Lower lobe of right lung (tissue), 2 donors: ENCODE results near the gene PODXL2. TPM values are rescaled to one million over a fixed set of nuclear protein-coding genes. Genes with fewer than 3 reads are reported as not detected.

ENCODE experiments used
- ATAC-seq, 2 donors: fragments of 200-7000 bp; cut with Tn5 transposase; one replicate each; pipeline ENCODE4 v1.9.1; 2020 to 2022; ENCODE audit warnings: mild to moderate bottlenecking in 2 of 2, moderate library complexity in 2 of 2
- DNase-seq: peaks from one replicate; pipeline ENCODE4 v3.0.0-alpha.2; 2020
- H3K27ac ChIP-seq: fragments of 200-600 bp; one replicate; pipeline ENCODE4 v1.8.0; 2022
- H3K27me3 ChIP-seq: fragments of 200-600 bp; one replicate; pipeline ENCODE4 v1.8.0; 2022; ENCODE audit warnings: low read depth
- H3K36me3 ChIP-seq: fragments of 200-600 bp; one replicate; pipeline ENCODE4 v1.8.0; 2022; ENCODE audit warnings: mild to moderate bottlenecking
- H3K4me1 ChIP-seq: fragments of 200-600 bp; one replicate; pipeline ENCODE4 v1.8.0; 2022
- H3K4me3 ChIP-seq: fragments of 200-600 bp; one replicate; pipeline ENCODE4 v1.8.0; 2022; ENCODE audit warnings: mild to moderate bottlenecking
- H3K9me3 ChIP-seq: fragments of 200-600 bp; one replicate; pipeline ENCODE4 v1.8.0; 2022
- CTCF ChIP-seq: fragments of 200-600 bp; IDR thresholded peaks from one replicate; pipeline ENCODE4 v1.8.0; 2022; ENCODE audit warnings: antibody characterized with exemption, mild to moderate bottlenecking
- intact Hi-C: fragments of 100-400 bp; cut with DNase I; formaldehyde crosslinking; loops from one replicate; pipeline ENCODE4 v1.11.0; 2022
- total RNA-seq: library from RNA; stranded (reverse); fragmentation: NEBNext Ultra II Directional; extraction: Animal tissue kit (Norgen Biotek cat#: 25700); gene quantifications from one replicate; pipeline ENCODE4 v1.2.1, GENCODE V29; 2021
- donor health status: DM: no; HTN: yes; CAD: no; lungs with severe emphysema.

PODXL2 gene
- total RNA-seq, 1 donor from 2014 or later = 2.2 TPM

- Histone ChIP-seq H3K4me3 (peak within 1 kb of the TSS; percentile 98), H3K36me3 (peaks cover 21% of the 10 kb centered on the region), H3K27ac (peak within 1 kb of the TSS; percentile 95), H3K27me3 (no peaks in the 10 kb centered on the region), H3K9me3 (no peaks in the 10 kb centered on the region), H3K4me1 (peaks cover 21% of the 10 kb centered on the region)
- no peak for TF ChIP-seq CTCF
- intact Hi-C loops = no loop called here
- ATAC-seq = peak; percentile 93 to 94
- peak; percentile 94 for DNase-seq
Measured at GRCh38 chr3:127672429-127673190, 43.6 kb downstream of the PODXL2 start, which contains the start of gene ABTB1. ABTB1 (plus strand) TSS chr3:127672952; CDS start chr3:127673026, 74 bp downstream.

GRCh38 chr3:127673191-127674100 is 44.5 kb downstream of the PODXL2 start:
- peak overlapping the region; percentile 98 for H3K4me3 ChIP-seq
- TF ChIP-seq CTCF = no peak
- ATAC-seq (peak; percentile 65 to 67), DNase-seq (peak; percentile 82)
- H3K4me1 ChIP-seq = peaks cover 21% of the 10 kb centered on the region
- H3K27me3 ChIP-seq = no peaks in the 10 kb centered on the region
- intact Hi-C loops = no loop called here
- peak overlapping the region; percentile 95 for H3K27ac ChIP-seq
- H3K9me3 ChIP-seq = no peaks in the 10 kb centered on the region
- peaks cover 29% of the 10 kb centered on the region for H3K36me3 ChIP-seq

- no peak for DNase-seq
- peak overlapping the region; percentile 98 for H3K4me3 ChIP-seq
- no peak for ATAC-seq
- intact Hi-C loops = no loop called here
- H3K4me1 ChIP-seq = peaks cover 21% of the 10 kb centered on the region
- no peak for TF ChIP-seq CTCF
- no peaks in the 10 kb centered on the region for H3K9me3 ChIP-seq
- peak overlapping the region; percentile 95 for H3K27ac ChIP-seq
- H3K27me3 ChIP-seq = no peaks in the 10 kb centered on the region
- peaks cover 37% of the 10 kb centered on the region for H3K36me3 ChIP-seq
Measured at GRCh38 chr3:127674101-127674721, 45.2 kb downstream of the PODXL2 start.

- TF ChIP-seq CTCF = no peak
- DNase-seq (no peak), ATAC-seq (no peak)
- Histone ChIP-seq H3K27me3 (no peaks in the 10 kb centered on the region), H3K9me3 (no peaks in the 10 kb centered on the region), H3K4me1 (peaks cover 21% of the 10 kb centered on the region), H3K4me3 (no peak overlapping the region), H3K36me3 (peaks cover 42% of the 10 kb centered on the region), H3K27ac (no peak overlapping the region)
- intact Hi-C loops = no loop called here
Measured at GRCh38 chr3:127674790-127675189, 45.8 kb downstream of the PODXL2 start.

- Histone ChIP-seq H3K27me3 (no peaks in the 10 kb centered on the region), H3K4me3 (no peak overlapping the region), H3K9me3 (no peaks in the 10 kb centered on the region), H3K36me3 (peaks cover 50% of the 10 kb centered on the region), H3K4me1 (peaks cover 21% of the 10 kb centered on the region), H3K27ac (no peak overlapping the region)
- intact Hi-C loops = no loop called here
- ATAC-seq = no peak
- TF ChIP-seq CTCF = no peak
- DNase-seq = no peak
Measured at GRCh38 chr3:127675651-127676391, 46.8 kb downstream of the PODXL2 start.
